Astrocyte (in vitro differentiated cells and primary cell): ENCODE measurements around the gene SSBP3. TPM values are rescaled to one million over a fixed set of nuclear protein-coding genes. Genes with fewer than 3 reads are reported as not detected.

ENCODE experiments used
- DNase-seq: peaks from one replicate; pipeline ENCODE4 v3.0.0-alpha.2; 2010; ENCODE audit warnings: low read depth
- FAIRE-seq: peaks from 2 replicates; lab custom pipeline; 2011; peaks lifted over from hg19 to GRCh38; lab: Jason Lieb, UNC
- H2AFZ ChIP-seq: 2 replicates; pipeline ENCODE4 v1.6.0; 2012; ENCODE audit warnings: low read depth, low read length, inconsistent platforms
- H3K27ac ChIP-seq: 2 replicates; pipeline ENCODE4 v1.5.1; 2011; ENCODE audit warnings: low read depth, low read length, inconsistent platforms
- H3K27me3 ChIP-seq: 2 replicates; pipeline ENCODE4 v1.6.0; 2011; ENCODE audit warnings: low read length, inconsistent platforms; ENCODE audit not compliant: insufficient read depth
- H3K36me3 ChIP-seq: 2 replicates; pipeline ENCODE4 v1.5.1; 2011; ENCODE audit warnings: low read length, inconsistent platforms; ENCODE audit not compliant: insufficient read depth
- H3K4me1 ChIP-seq: 2 replicates; pipeline ENCODE4 v1.5.1; 2011; ENCODE audit warnings: low read length, inconsistent platforms; ENCODE audit not compliant: insufficient read depth
- H3K4me2 ChIP-seq: 2 replicates; pipeline ENCODE4 v1.6.0; 2012; ENCODE audit warnings: low read length, inconsistent platforms
- H3K4me3 ChIP-seq: 2 replicates; pipeline ENCODE4 v1.5.1; 2011; ENCODE audit warnings: low read depth, mild to moderate bottlenecking, low read length, inconsistent platforms; ENCODE audit not compliant: insufficient read depth
- H3K79me2 ChIP-seq: 2 replicates; pipeline ENCODE4 v1.6.0; 2012; ENCODE audit warnings: mild to moderate bottlenecking, low read length, inconsistent platforms; ENCODE audit not compliant: insufficient read depth
- H3K9ac ChIP-seq: 2 replicates; pipeline ENCODE4 v1.6.0; 2012; ENCODE audit warnings: mild to moderate bottlenecking, low read length, inconsistent platforms
- H3K9me3 ChIP-seq: 2 replicates; pipeline ENCODE4 v1.5.1; 2012; ENCODE audit warnings: low read depth, mild to moderate bottlenecking, low read length, inconsistent platforms; ENCODE audit not compliant: insufficient read depth
- H4K20me1 ChIP-seq: 2 replicates; pipeline ENCODE4 v1.6.0; 2012; ENCODE audit warnings: low read length, inconsistent platforms; ENCODE audit not compliant: insufficient read depth
- H3K27ac Mint-ChIP-seq: one replicate; pipeline ENCODE4 v1.8.0; 2021; ENCODE audit warnings: mild to moderate bottlenecking, mixed read lengths; ENCODE audit not compliant: unreplicated experiment
- H3K27me3 Mint-ChIP-seq: one replicate; pipeline ENCODE4 v1.8.0; 2021; ENCODE audit warnings: low read depth, mixed read lengths; ENCODE audit not compliant: unreplicated experiment
- H3K36me3 Mint-ChIP-seq: one replicate; pipeline ENCODE4 v1.8.0; 2021; ENCODE audit warnings: low read depth, mixed read lengths; ENCODE audit not compliant: unreplicated experiment
- H3K4me1 Mint-ChIP-seq: one replicate; pipeline ENCODE4 v1.8.0; 2021; ENCODE audit warnings: low read depth, mixed read lengths; ENCODE audit not compliant: unreplicated experiment
- H3K4me3 Mint-ChIP-seq: one replicate; pipeline ENCODE4 v1.8.0; 2021; ENCODE audit warnings: mild to moderate bottlenecking, moderate library complexity, mixed read lengths; ENCODE audit not compliant: unreplicated experiment
- H3K9me3 Mint-ChIP-seq: one replicate; pipeline ENCODE4 v1.8.0; 2021; ENCODE audit warnings: mild to moderate bottlenecking, mixed read lengths; ENCODE audit not compliant: unreplicated experiment
- EZH2 ChIP-seq: IDR thresholded peaks from 2 replicates; pipeline ENCODE4 v1.6.1; 2012; ENCODE audit warnings: mild to moderate bottlenecking, low read length, inconsistent platforms; ENCODE audit not compliant: insufficient read depth
- total RNA-seq: library from RNA; stranded (reverse); gene quantifications from 2 replicates; pipeline ENCODE4 v1.2.1, GENCODE V29; 2021
- TF ChIP-seq, protein P1 (sequence below): IDR thresholded peaks from 2 replicates; pipeline ENCODE4 v1.5.1; 2011; ENCODE audit warnings: low read depth, mild to moderate bottlenecking, inconsistent platforms, low read length, moderate library complexity; ENCODE audit not compliant: insufficient read depth

The SSBP3 gene
- total RNA-seq, 1 donor from 2014 or later, result 89.8 TPM

DNA sequence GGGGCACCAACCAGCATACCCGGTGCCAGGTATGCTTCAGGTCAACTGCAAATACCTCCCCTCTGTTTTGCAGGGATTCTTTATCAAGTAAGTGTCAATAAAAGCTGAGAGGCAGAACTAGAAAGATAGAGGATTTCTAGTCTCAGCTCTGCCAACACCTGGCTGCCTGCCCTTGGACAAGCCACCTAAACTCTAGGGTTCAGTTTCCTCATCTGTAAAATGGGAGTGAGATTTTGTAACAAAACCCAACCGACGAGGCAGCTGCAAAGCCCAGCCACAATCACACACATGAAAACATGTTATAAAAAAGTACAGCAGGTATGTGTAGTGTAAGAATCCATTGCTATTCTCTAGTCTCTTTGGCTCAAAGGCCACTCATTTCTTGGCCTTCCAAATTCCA lies 8.2 kb downstream of the SSBP3 start:
- Mint-ChIP-seq H3K9me3 (no peaks in the 10 kb centered on the region), H3K4me1 (peaks cover 31% of the 10 kb centered on the region), H3K36me3 (peaks cover 49% of the 10 kb centered on the region), H3K4me3 (no peak overlapping the region), H3K27ac (no peak overlapping the region), H3K27me3 (no peaks in the 10 kb centered on the region)
- Histone ChIP-seq H4K20me1 (peaks cover 94% of the 10 kb centered on the region), H3K27ac (no peak overlapping the region), H3K9ac (no peak overlapping the region), H3K4me1 (peaks cover 4% of the 10 kb centered on the region), H3K9me3 (no peaks in the 10 kb centered on the region), H3K4me2 (no peak overlapping the region), H2AFZ (no peak overlapping the region), H3K27me3 (no peaks in the 10 kb centered on the region), H3K79me2 (peaks cover 56% of the 10 kb centered on the region), H3K36me3 (peaks cover 35% of the 10 kb centered on the region), H3K4me3 (no peak overlapping the region)
- DNase-seq, result no peak
- no peak for FAIRE-seq
- TF ChIP-seq, protein P1, sequence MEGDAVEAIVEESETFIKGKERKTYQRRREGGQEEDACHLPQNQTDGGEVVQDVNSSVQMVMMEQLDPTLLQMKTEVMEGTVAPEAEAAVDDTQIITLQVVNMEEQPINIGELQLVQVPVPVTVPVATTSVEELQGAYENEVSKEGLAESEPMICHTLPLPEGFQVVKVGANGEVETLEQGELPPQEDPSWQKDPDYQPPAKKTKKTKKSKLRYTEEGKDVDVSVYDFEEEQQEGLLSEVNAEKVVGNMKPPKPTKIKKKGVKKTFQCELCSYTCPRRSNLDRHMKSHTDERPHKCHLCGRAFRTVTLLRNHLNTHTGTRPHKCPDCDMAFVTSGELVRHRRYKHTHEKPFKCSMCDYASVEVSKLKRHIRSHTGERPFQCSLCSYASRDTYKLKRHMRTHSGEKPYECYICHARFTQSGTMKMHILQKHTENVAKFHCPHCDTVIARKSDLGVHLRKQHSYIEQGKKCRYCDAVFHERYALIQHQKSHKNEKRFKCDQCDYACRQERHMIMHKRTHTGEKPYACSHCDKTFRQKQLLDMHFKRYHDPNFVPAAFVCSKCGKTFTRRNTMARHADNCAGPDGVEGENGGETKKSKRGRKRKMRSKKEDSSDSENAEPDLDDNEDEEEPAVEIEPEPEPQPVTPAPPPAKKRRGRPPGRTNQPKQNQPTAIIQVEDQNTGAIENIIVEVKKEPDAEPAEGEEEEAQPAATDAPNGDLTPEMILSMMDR, result no peak
- TF ChIP-seq EZH2, result no peak

DNA sequence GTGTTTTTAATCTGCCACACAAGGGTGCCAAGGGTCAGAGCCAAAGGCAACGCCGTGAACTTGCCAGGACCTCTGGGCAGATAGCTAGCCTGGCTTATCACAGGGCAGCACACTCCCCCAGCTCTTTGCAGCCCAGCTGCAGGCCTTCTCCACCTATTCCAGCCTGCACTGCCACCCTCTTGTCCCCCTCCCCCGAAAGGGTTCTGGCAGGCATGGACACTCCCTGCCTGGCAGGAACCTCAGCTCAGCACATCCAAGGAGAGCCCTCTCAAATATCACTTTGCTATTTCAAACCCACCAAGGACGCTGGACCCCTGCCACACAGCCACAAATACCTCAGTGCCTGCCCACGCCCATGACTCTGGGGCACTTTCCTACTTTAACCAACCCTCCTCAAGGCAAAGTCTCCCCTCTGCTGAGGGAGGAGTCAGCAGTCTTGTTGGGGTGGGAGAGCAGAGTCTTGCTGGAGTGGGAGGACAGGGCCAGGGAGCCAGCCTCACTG lies 9.1 kb downstream of the SSBP3 start:
- Mint-ChIP-seq H3K27ac (no peak overlapping the region), H3K27me3 (no peaks in the 10 kb centered on the region), H3K4me1 (peaks cover 23% of the 10 kb centered on the region), H3K4me3 (no peak overlapping the region), H3K9me3 (no peaks in the 10 kb centered on the region), H3K36me3 (peaks cover 56% of the 10 kb centered on the region)
- H3K4me3 ChIP-seq, result no peak overlapping the region
- FAIRE-seq (no peak), DNase-seq (no peak)
- H3K27me3 ChIP-seq, result no peaks in the 10 kb centered on the region
- no peak overlapping the region for H3K27ac ChIP-seq
- TF ChIP-seq, protein P1, result no peak
- no peak for TF ChIP-seq EZH2
- H4K20me1 ChIP-seq, result peaks cover 94% of the 10 kb centered on the region
- peaks cover 40% of the 10 kb centered on the region for H3K36me3 ChIP-seq
- peaks cover 49% of the 10 kb centered on the region for H3K79me2 ChIP-seq
- H3K4me2 ChIP-seq, result no peak overlapping the region
- H3K9me3 ChIP-seq, result no peaks in the 10 kb centered on the region
- H3K9ac ChIP-seq, result no peak overlapping the region
- no peaks in the 10 kb centered on the region for H3K4me1 ChIP-seq
- H2AFZ ChIP-seq, result no peak overlapping the region

DNA sequence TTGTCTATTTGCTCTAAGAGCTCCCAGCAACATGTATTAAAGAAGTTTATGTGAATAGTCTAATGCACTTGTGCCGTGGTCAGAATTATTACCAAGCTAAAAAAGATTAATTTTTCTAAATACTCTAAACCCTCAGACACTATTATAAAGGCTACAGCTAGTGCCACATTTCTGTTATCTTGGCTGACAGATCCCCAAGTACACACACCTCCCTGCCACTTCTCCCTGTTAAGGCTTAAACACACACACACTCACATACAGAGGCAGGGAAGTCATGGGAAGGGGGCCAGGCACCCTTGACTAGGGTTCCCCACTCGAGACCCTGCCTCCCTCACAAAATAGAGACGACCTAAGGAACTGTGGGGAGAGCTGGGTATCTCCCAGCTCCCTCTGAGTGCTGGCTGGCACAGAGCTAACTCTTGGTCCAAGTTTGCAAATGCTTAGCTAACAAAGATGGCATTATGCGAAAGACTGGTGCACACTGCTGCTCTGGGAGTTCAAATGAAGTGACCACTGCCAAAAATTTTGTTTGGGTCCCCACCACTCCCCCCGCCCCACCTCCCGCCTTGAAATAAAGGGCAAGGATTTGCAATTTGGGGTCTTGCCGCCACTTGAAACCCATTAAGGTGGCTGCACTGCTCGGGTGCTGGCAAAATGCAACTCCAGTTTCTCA lies 9.8 kb downstream of the SSBP3 start:
- H3K4me2 ChIP-seq, result no peak overlapping the region
- H2AFZ ChIP-seq, result no peak overlapping the region
- no peaks in the 10 kb centered on the region for H3K4me1 ChIP-seq
- DNase-seq, result no peak
- peaks cover 49% of the 10 kb centered on the region for H3K79me2 ChIP-seq
- no peaks in the 10 kb centered on the region for H3K9me3 ChIP-seq
- H3K27me3 ChIP-seq, result no peaks in the 10 kb centered on the region
- Mint-ChIP-seq H3K4me1 (peaks cover 21% of the 10 kb centered on the region), H3K27ac (no peak overlapping the region), H3K9me3 (no peaks in the 10 kb centered on the region), H3K4me3 (no peak overlapping the region), H3K27me3 (no peaks in the 10 kb centered on the region), H3K36me3 (peaks cover 58% of the 10 kb centered on the region)
- peaks cover 94% of the 10 kb centered on the region for H4K20me1 ChIP-seq
- H3K27ac ChIP-seq, result no peak overlapping the region
- peaks cover 37% of the 10 kb centered on the region for H3K36me3 ChIP-seq
- TF ChIP-seq, protein P1, result no peak
- TF ChIP-seq EZH2, result no peak
- no peak overlapping the region for H3K4me3 ChIP-seq
- no peak for FAIRE-seq
- H3K9ac ChIP-seq, result no peak overlapping the region
